Measurements from ENCODE around the gene TRIM17.

- TF ChIP-seq POLR2A (IDR thresholded peaks at IDR 0.05) (no peak), CTCF (IDR thresholded peaks at IDR 0.05 in 8 of 11, conservative IDR thresholded peaks at IDR 0.05 in 3 of 11) (no peak), POLR2AphosphoS5 (IDR thresholded peaks at IDR 0.05) (no peak)
These were observed 47.7 kb downstream of the TRIM17 start for GRCh38 chr1:228368801-228369607.
